Measurements from ENCODE around the gene CLNK.

Gene CLNK

DNA sequence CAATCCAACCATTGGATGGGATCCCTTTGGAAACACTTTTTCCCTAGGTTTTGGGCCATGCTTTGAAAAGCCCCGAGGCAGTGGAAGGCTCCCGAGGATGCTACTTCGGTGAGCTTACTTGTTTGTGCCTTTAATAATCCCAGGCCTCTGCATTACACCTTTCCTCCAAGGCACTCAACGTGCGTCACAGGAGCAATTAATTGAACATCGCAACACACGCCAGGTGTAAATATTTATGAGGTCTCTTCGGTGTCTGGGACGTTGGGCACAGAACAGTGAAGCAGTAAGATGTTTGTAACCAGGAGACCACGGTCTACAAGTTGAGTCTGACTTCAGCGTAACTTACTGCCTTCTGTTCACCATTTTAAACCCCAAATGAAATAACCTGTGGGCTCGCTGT, 97.3 kb downstream of the CLNK start:
- no peaks in the 10 kb centered on the region for H3K79me2 ChIP-seq (ENCODE audit: low read length)
- H3K36me3 ChIP-seq (replicated peaks; ENCODE audit: low read depth, low read length) = no peaks in the 10 kb centered on the region
- no peaks in the 10 kb centered on the region for H3K9me3 ChIP-seq (ENCODE audit: insufficient read depth, low read length)
- peaks cover 7% of the 10 kb centered on the region for H3K4me1 ChIP-seq (ENCODE audit: low read length)
- no peak overlapping the region for H3K9ac ChIP-seq (ENCODE audit: low read length)
- no peaks in the 10 kb centered on the region for H3K27me3 ChIP-seq (ENCODE audit: low read depth, low read length)
- TF ChIP-seq EZH2phosphoT487 (IDR thresholded peaks at IDR 0.05; ENCODE audit: low read depth) = no peak
- TF ChIP-seq, protein P1, sequence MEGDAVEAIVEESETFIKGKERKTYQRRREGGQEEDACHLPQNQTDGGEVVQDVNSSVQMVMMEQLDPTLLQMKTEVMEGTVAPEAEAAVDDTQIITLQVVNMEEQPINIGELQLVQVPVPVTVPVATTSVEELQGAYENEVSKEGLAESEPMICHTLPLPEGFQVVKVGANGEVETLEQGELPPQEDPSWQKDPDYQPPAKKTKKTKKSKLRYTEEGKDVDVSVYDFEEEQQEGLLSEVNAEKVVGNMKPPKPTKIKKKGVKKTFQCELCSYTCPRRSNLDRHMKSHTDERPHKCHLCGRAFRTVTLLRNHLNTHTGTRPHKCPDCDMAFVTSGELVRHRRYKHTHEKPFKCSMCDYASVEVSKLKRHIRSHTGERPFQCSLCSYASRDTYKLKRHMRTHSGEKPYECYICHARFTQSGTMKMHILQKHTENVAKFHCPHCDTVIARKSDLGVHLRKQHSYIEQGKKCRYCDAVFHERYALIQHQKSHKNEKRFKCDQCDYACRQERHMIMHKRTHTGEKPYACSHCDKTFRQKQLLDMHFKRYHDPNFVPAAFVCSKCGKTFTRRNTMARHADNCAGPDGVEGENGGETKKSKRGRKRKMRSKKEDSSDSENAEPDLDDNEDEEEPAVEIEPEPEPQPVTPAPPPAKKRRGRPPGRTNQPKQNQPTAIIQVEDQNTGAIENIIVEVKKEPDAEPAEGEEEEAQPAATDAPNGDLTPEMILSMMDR (IDR thresholded peaks at IDR 0.05; ENCODE audit: low read depth, low read length) = no peak
- no peaks in the 10 kb centered on the region for H4K20me1 ChIP-seq (ENCODE audit: insufficient read depth, low read length)
- no peak overlapping the region for H3K4me2 ChIP-seq (ENCODE audit: low read length)
- H2AFZ ChIP-seq (ENCODE audit: low read depth, low read length) = no peak overlapping the region
- no peak overlapping the region for H3K27ac ChIP-seq (ENCODE audit: low read length)
- H3K4me3 ChIP-seq (ENCODE audit: low read length) = no peak overlapping the region

DNA sequence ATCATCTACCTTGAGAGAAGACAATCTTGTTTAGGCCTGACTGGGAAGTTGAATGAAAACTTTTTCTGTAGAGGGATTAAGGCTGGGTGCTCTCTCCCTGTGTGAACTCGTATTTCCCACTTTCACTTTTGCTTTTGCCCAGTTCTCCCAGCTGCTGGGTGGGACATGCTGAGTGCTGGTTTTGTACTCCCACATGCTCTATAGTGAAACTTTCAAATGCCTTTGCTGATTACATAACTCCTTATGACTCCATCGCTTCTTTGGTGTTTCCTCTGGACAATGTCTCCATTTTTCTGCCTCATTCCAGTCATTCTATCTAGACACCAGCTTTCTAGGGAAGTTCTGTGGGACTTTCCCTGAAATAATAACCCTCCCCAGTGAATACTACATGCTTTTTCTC, 100.5 kb downstream of the CLNK start:
- Histone ChIP-seq H3K4me1 (ENCODE audit: low read length) (peaks cover 7% of the 10 kb centered on the region), H3K27ac (ENCODE audit: low read length) (no peak overlapping the region), H3K4me3 (ENCODE audit: low read length) (0 out of 2 replicates have a peak overlapping the region, but pooled peaks have one; percentile 11), H4K20me1 (ENCODE audit: insufficient read depth, low read length) (no peaks in the 10 kb centered on the region), H2AFZ (ENCODE audit: low read depth, low read length) (no peak overlapping the region), H3K36me3 (replicated peaks; ENCODE audit: low read depth, low read length) (no peaks in the 10 kb centered on the region), H3K4me2 (ENCODE audit: low read length) (peak overlapping the region; percentile 32), H3K9ac (ENCODE audit: low read length) (no peak overlapping the region), H3K79me2 (ENCODE audit: low read length) (no peaks in the 10 kb centered on the region), H3K9me3 (ENCODE audit: insufficient read depth, low read length) (no peaks in the 10 kb centered on the region), H3K27me3 (ENCODE audit: low read depth, low read length) (no peaks in the 10 kb centered on the region)
- TF ChIP-seq, protein P1 (IDR thresholded peaks at IDR 0.05; ENCODE audit: low read depth, low read length) = no peak
- no peak for TF ChIP-seq EZH2phosphoT487 (IDR thresholded peaks at IDR 0.05; ENCODE audit: low read depth)

DNA sequence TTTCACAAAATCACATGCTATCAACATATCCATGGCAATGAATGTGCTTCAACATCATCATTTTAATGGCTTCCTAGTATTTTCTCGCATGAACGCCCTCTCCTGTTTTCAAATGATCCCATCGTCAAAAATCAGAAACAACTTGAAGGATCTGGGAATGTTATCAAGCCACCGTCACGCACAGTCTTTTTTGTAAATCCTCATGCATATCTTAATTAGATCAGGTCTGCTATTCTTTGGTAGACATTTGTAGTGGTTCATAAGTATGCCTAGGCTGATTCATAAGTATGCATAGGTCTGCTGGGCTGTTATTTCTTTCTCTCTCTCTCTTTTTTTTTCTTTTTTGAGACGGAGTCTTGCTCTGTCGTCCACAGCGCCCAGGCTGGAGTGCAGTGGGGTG, 101.6 kb downstream of the CLNK start:
- H3K79me2 ChIP-seq (ENCODE audit: low read length) = no peaks in the 10 kb centered on the region
- peaks cover 2% of the 10 kb centered on the region; the same call in 1 of the 2 replicates for H3K27me3 ChIP-seq (ENCODE audit: low read depth, low read length)
- no peak overlapping the region for H3K4me3 ChIP-seq (ENCODE audit: low read length)
- peaks cover 9% of the 10 kb centered on the region for H3K4me1 ChIP-seq (ENCODE audit: low read length)
- H3K9ac ChIP-seq (ENCODE audit: low read length) = no peak overlapping the region
- no peak overlapping the region for H3K27ac ChIP-seq (ENCODE audit: low read length)
- H3K36me3 ChIP-seq (replicated peaks; ENCODE audit: low read depth, low read length) = no peaks in the 10 kb centered on the region
- no peaks in the 10 kb centered on the region for H3K9me3 ChIP-seq (ENCODE audit: insufficient read depth, low read length)
- no peak overlapping the region for H2AFZ ChIP-seq (ENCODE audit: low read depth, low read length)
- no peak for TF ChIP-seq EZH2phosphoT487 (IDR thresholded peaks at IDR 0.05; ENCODE audit: low read depth)
- TF ChIP-seq, protein P1 (IDR thresholded peaks at IDR 0.05; ENCODE audit: low read depth, low read length) = no peak
- H3K4me2 ChIP-seq (ENCODE audit: low read length) = no peak overlapping the region
- no peaks in the 10 kb centered on the region for H4K20me1 ChIP-seq (ENCODE audit: insufficient read depth, low read length)

DNA sequence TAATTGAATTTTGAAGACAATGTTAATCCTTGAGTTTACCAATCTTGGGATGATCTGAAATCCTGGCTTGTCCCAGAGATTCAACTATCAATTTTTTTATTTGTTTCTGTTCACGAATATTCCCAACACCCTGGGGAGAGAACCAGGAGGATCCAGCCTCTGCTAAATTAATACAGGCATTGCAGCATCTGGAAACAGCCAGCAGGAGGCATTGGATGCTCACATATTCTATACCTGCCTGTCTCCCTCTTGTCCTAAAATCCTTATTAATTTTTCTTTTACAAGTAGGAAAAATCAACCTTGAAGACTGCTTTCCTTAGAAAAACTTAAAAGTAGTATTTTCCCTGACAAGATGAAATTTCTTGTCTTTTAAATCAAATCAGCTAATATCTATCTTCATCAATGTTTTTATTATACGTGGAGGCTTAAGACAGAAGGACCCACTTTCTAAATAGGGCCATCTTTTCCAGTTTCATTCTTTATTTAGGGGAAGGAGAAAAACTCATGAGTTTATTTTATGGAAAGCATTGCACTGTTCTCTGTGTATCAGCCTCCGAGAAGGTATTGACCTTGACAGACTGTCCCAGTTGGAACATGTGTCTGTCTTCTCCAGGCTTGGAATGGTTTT, 102.4 kb downstream of the CLNK start:
- Histone ChIP-seq H3K4me1 (ENCODE audit: low read length) (peaks cover 15% of the 10 kb centered on the region), H3K27me3 (ENCODE audit: low read depth, low read length) (peaks cover 4% of the 10 kb centered on the region; the same call in 1 of the 2 replicates), H3K9me3 (ENCODE audit: insufficient read depth, low read length) (no peaks in the 10 kb centered on the region), H3K79me2 (ENCODE audit: low read length) (no peaks in the 10 kb centered on the region), H3K27ac (ENCODE audit: low read length) (no peak overlapping the region), H3K36me3 (replicated peaks; ENCODE audit: low read depth, low read length) (no peaks in the 10 kb centered on the region), H4K20me1 (ENCODE audit: insufficient read depth, low read length) (no peaks in the 10 kb centered on the region), H3K9ac (ENCODE audit: low read length) (no peak overlapping the region), H2AFZ (ENCODE audit: low read depth, low read length) (no peak overlapping the region), H3K4me2 (ENCODE audit: low read length) (no peak overlapping the region), H3K4me3 (ENCODE audit: low read length) (no peak overlapping the region)
- TF ChIP-seq, protein P1 (IDR thresholded peaks at IDR 0.05; ENCODE audit: low read depth, low read length) = peak; percentile 89
- no peak for TF ChIP-seq EZH2phosphoT487 (IDR thresholded peaks at IDR 0.05; ENCODE audit: low read depth)

All from OCI-LY3 (cell line).